Mononuclear cell (primary cell): Measurements from ENCODE around the gene CNTN6. TPM values are rescaled to one million over a fixed set of nuclear protein-coding genes. Genes with fewer than 3 reads are reported as not detected.
"Not testable (repeated sequence)": the region's sequence is repeated elsewhere in the genome, so short reads cannot be mapped to it uniquely, and the experiment has no call there.

Experiments
- H3K27me3 ChIP-seq: 2 replicates; pipeline ENCODE4 v1.6.0; 2011; ENCODE audit warnings: low read length, control low read depth; ENCODE audit not compliant: insufficient read depth
- H3K4me1 ChIP-seq: 2 replicates; pipeline ENCODE4 v1.5.1; 2011; ENCODE audit warnings: mild to moderate bottlenecking, low read length, control low read depth; ENCODE audit not compliant: insufficient read depth
- H3K4me3 ChIP-seq: 2 replicates; pipeline ENCODE4 v1.5.1; 2011; ENCODE audit warnings: mild to moderate bottlenecking, low read length, moderate library complexity
- H3K9me3 ChIP-seq: 2 replicates; pipeline ENCODE4 v1.5.1; 2011; ENCODE audit warnings: low read depth, mild to moderate bottlenecking, control low read depth, low read length
- total RNA-seq: library from RNA; depleted of rRNA; stranded (reverse); fragments of >200 nt; gene quantifications from one replicate; pipeline ENCODE4 v1.2.3, GENCODE V29; 2012

The CNTN6 gene
- total RNA-seq, 1 donor, result 0.21 TPM

- Histone ChIP-seq H3K27me3 (no peaks in the 10 kb centered on the region), H3K4me1 (no peaks in the 10 kb centered on the region), H3K4me3 (no peak overlapping the region), H3K9me3 (no peaks in the 10 kb centered on the region)
These were observed 288.8 kb downstream of the CNTN6 start for GRCh38 chr3:1381647-1382036.

GRCh38 chr3:1387396-1387905 lies 294.6 kb downstream of the CNTN6 start:
- H3K27me3 ChIP-seq, H3K9me3 ChIP-seq, H3K4me1 ChIP-seq, H3K4me3 ChIP-seq: not testable (repeated sequence)

GRCh38 chr3:1394188-1394587 lies 301.4 kb downstream of the CNTN6 start:
- Histone ChIP-seq H3K4me1 (no peaks in the 10 kb centered on the region), H3K27me3 (no peaks in the 10 kb centered on the region), H3K9me3 (no peaks in the 10 kb centered on the region), H3K4me3 (no peak overlapping the region)

GRCh38 chr3:1400571-1400970 lies 307.7 kb downstream of the CNTN6 start:
- no peaks in the 10 kb centered on the region for H3K27me3 ChIP-seq
- H3K9me3 ChIP-seq, result no peaks in the 10 kb centered on the region
- no peaks in the 10 kb centered on the region for H3K4me1 ChIP-seq
- H3K4me3 ChIP-seq, result no peak overlapping the region

- Histone ChIP-seq H3K4me1 (no peaks in the 10 kb centered on the region), H3K4me3 (no peak overlapping the region), H3K27me3 (no peaks in the 10 kb centered on the region), H3K9me3 (no peaks in the 10 kb centered on the region)
These were observed 311.6 kb downstream of the CNTN6 start for GRCh38 chr3:1404270-1404962.

- Histone ChIP-seq H3K9me3 (no peaks in the 10 kb centered on the region), H3K4me3 (no peak overlapping the region), H3K27me3 (no peaks in the 10 kb centered on the region), H3K4me1 (no peaks in the 10 kb centered on the region)
These were observed 313.4 kb downstream of the CNTN6 start for GRCh38 chr3:1406250-1406649.

- Histone ChIP-seq H3K27me3 (no peaks in the 10 kb centered on the region), H3K4me3 (no peak overlapping the region), H3K9me3 (no peaks in the 10 kb centered on the region), H3K4me1 (no peaks in the 10 kb centered on the region)
These were observed 328.8 kb downstream of the CNTN6 start for GRCh38 chr3:1421577-1421976.

GRCh38 chr3:1423566-1424089 lies 330.8 kb downstream of the CNTN6 start:
- Histone ChIP-seq H3K27me3 (no peaks in the 10 kb centered on the region), H3K4me3 (no peak overlapping the region), H3K4me1 (no peaks in the 10 kb centered on the region), H3K9me3 (no peaks in the 10 kb centered on the region)

GRCh38 chr3:1439395-1439794 lies 346.6 kb downstream of the CNTN6 start:
- no peaks in the 10 kb centered on the region for H3K4me1 ChIP-seq
- H3K27me3 ChIP-seq, result no peaks in the 10 kb centered on the region
- H3K9me3 ChIP-seq, result no peaks in the 10 kb centered on the region
- no peak overlapping the region for H3K4me3 ChIP-seq

GRCh38 chr3:1442271-1442670 lies 349.4 kb downstream of the CNTN6 start:
- no peaks in the 10 kb centered on the region for H3K9me3 ChIP-seq
- no peaks in the 10 kb centered on the region for H3K4me1 ChIP-seq
- no peaks in the 10 kb centered on the region for H3K27me3 ChIP-seq
- no peak overlapping the region for H3K4me3 ChIP-seq

- no peaks in the 10 kb centered on the region for H3K9me3 ChIP-seq
- H3K4me1 ChIP-seq, result no peaks in the 10 kb centered on the region
- H3K27me3 ChIP-seq, result no peaks in the 10 kb centered on the region
- no peak overlapping the region for H3K4me3 ChIP-seq
These were observed 351.4 kb downstream of the CNTN6 start for GRCh38 chr3:1444195-1444594.

GRCh38 chr3:1446531-1446930 lies 353.7 kb downstream of the CNTN6 start:
- Histone ChIP-seq H3K4me3 (no peak overlapping the region), H3K4me1 (no peaks in the 10 kb centered on the region), H3K9me3 (no peaks in the 10 kb centered on the region), H3K27me3 (no peaks in the 10 kb centered on the region)

- Histone ChIP-seq H3K9me3 (no peaks in the 10 kb centered on the region), H3K4me3 (no peak overlapping the region)
These were observed 354.6 kb downstream of the CNTN6 start for GRCh38 chr3:1447452-1447851.

GRCh38 chr3:1448443-1448842 lies 355.6 kb downstream of the CNTN6 start:
- no peaks in the 10 kb centered on the region for H3K27me3 ChIP-seq
- H3K4me1 ChIP-seq, result no peaks in the 10 kb centered on the region
- no peaks in the 10 kb centered on the region for H3K9me3 ChIP-seq
- H3K4me3 ChIP-seq, result no peak overlapping the region

More at GRCh38 chr3:1447452-1447851, 354.6 kb downstream of the CNTN6 start:
- Histone ChIP-seq H3K4me1 (no peaks in the 10 kb centered on the region), H3K27me3 (no peaks in the 10 kb centered on the region)
